Activated T-cell treated with anti-CD3 and anti-CD28 coated beads, Interleukin-2, amount 50 U/mL, for 72 hours (primary cell): Measurements from ENCODE around the gene HAUS2. TPM values are rescaled to one million over a fixed set of nuclear protein-coding genes. Genes with fewer than 3 reads are reported as not detected.
A peak's percentile ranks its signal among the peaks of the same experiment; 100 is the strongest.
"Not testable (repeated sequence)": the region's sequence is repeated elsewhere in the genome, so short reads cannot be mapped to it uniquely, and the experiment has no call there.

Experiments used
- ATAC-seq, 2 donors: fragments of 150-1000 bp; cut with Tn5 transposase; replicated peaks in 1 of 2; 2 replicates each; pipeline ENCODE4 v1.10.0; 2021; ENCODE audit warnings: moderate library complexity in 2 of 2, mild to moderate bottlenecking in 1 of 2
- DNase-seq, 2 donors: peaks; one replicate each; pipeline ENCODE4 v3.0.0; 2021 to 2022; ENCODE audit warnings: mixed read lengths in 1 of 2
- H3K27ac Mint-ChIP-seq: one replicate; pipeline ENCODE4 v1.8.0; 2022; ENCODE audit warnings: mild to moderate bottlenecking, moderate library complexity, mixed read lengths
- H3K27me3 Mint-ChIP-seq: one replicate; pipeline ENCODE4 v1.8.0; 2022; ENCODE audit warnings: low read depth, mixed read lengths
- H3K36me3 Mint-ChIP-seq, 2 donors: one replicate each; pipeline ENCODE4 v1.8.0; 2022; ENCODE audit warnings: mixed read lengths in 2 of 2, mild to moderate bottlenecking in 1 of 2; ENCODE audit not compliant: insufficient read depth in 2 of 2
- H3K4me1 Mint-ChIP-seq: one replicate; pipeline ENCODE4 v1.8.0; 2022; ENCODE audit warnings: low read depth, mixed read lengths
- H3K4me3 Mint-ChIP-seq, 2 donors: one replicate each; pipeline ENCODE4 v1.8.0; 2022; ENCODE audit warnings: mild to moderate bottlenecking in 2 of 2, mixed read lengths in 2 of 2, moderate library complexity in 2 of 2
- H3K9me3 Mint-ChIP-seq, 2 donors: one replicate each; pipeline ENCODE4 v1.8.0; 2022; ENCODE audit warnings: mixed read lengths in 2 of 2
- total RNA-seq, 2 donors: library from RNA; stranded (reverse); gene quantifications; one replicate each; pipeline ENCODE4 v1.2.3, GENCODE V29; 2022

Gene HAUS2
- total RNA-seq, 2 donors from 2014 or later, result 32.1 to 43.6 TPM

- H3K4me3 Mint-ChIP-seq, result no peak overlapping the region
- DNase-seq (no peak), ATAC-seq (no peak)
- H3K4me1 Mint-ChIP-seq, result peaks cover 34% of the 10 kb centered on the region
- H3K36me3 Mint-ChIP-seq, result peaks cover 6 to 17% of the 10 kb centered on the region in 2 donors
- H3K27ac Mint-ChIP-seq, result no peak overlapping the region
- no peaks in the 10 kb centered on the region for H3K9me3 Mint-ChIP-seq
- H3K27me3 Mint-ChIP-seq, result no peaks in the 10 kb centered on the region
Measured at GRCh38 chr15:42544853-42545629, 3.6 kb upstream of the HAUS2 start.

GRCh38 chr15:42547918-42548248 lies 755 bp upstream of the HAUS2 start:
- ATAC-seq (no peak), DNase-seq (no peak)
- Mint-ChIP-seq H3K4me3 (peak overlapping the region; percentile 93 to 96), H3K27me3 (no peaks in the 10 kb centered on the region), H3K9me3 (no peaks in the 10 kb centered on the region), H3K36me3 (peaks cover 6 to 15% of the 10 kb centered on the region in 2 donors), H3K4me1 (peaks cover 50% of the 10 kb centered on the region), H3K27ac (peak overlapping the region; percentile 92)

GRCh38 chr15:42549032-42549491 lies 424 bp downstream of the HAUS2 start:
- ATAC-seq, result peak; percentile 40 to 48
- Mint-ChIP-seq H3K4me1 (peaks cover 59% of the 10 kb centered on the region), H3K9me3 (no peaks in the 10 kb centered on the region), H3K4me3 (peak overlapping the region; percentile 93 to 96), H3K27me3 (no peaks in the 10 kb centered on the region), H3K36me3 (peaks cover 6 to 17% of the 10 kb centered on the region in 2 donors), H3K27ac (peak overlapping the region; percentile 92)
- peak in 1 of 2 donors; percentile 8 for DNase-seq

GRCh38 chr15:42549741-42550392 lies 1.2 kb downstream of the HAUS2 start:
- H3K4me1 Mint-ChIP-seq, result peaks cover 67% of the 10 kb centered on the region
- peak overlapping the region; percentile 93 to 96 for H3K4me3 Mint-ChIP-seq
- H3K27me3 Mint-ChIP-seq, result no peaks in the 10 kb centered on the region

GRCh38 chr15:42553554-42553953 lies 4.9 kb downstream of the HAUS2 start:
- DNase-seq (no peak), ATAC-seq (no peak)
- Mint-ChIP-seq H3K27ac (peak overlapping the region; percentile 69), H3K9me3 (no peaks in the 10 kb centered on the region), H3K36me3 (peaks cover 5 to 15% of the 10 kb centered on the region in 2 donors), H3K4me3 (peak overlapping the region in 1 of 2 donors; percentile 36), H3K4me1 (peaks cover 41% of the 10 kb centered on the region), H3K27me3 (no peaks in the 10 kb centered on the region)

More at GRCh38 chr15:42549741-42550392, 1.2 kb downstream of the HAUS2 start:
- Mint-ChIP-seq H3K36me3 (peaks cover 6 to 17% of the 10 kb centered on the region in 2 donors), H3K27ac (peak overlapping the region; percentile 71), H3K9me3 (no peaks in the 10 kb centered on the region)
- ATAC-seq (no peak), DNase-seq (no peak)

GRCh38 chr15:42556550-42557207 lies 8.0 kb downstream of the HAUS2 start:
- H3K9me3 Mint-ChIP-seq, H3K27ac Mint-ChIP-seq, H3K4me3 Mint-ChIP-seq, ATAC-seq, H3K27me3 Mint-ChIP-seq, DNase-seq: not testable (repeated sequence)
- Mint-ChIP-seq H3K36me3 (peaks cover 1 to 16% of the 10 kb centered on the region in 2 donors), H3K4me1 (peaks cover 26% of the 10 kb centered on the region)

- DNase-seq, result no peak
- Mint-ChIP-seq H3K27ac (no peak overlapping the region), H3K4me1 (peaks cover 13% of the 10 kb centered on the region), H3K9me3 (no peaks in the 10 kb centered on the region), H3K27me3 (no peaks in the 10 kb centered on the region), H3K36me3 (peaks cover 1 to 16% of the 10 kb centered on the region in 2 donors), H3K4me3 (no peak overlapping the region)
- ATAC-seq, result no peak
Measured at GRCh38 chr15:42558739-42559138, 10.1 kb downstream of the HAUS2 start.

- ATAC-seq (peak; percentile 92), DNase-seq (peak; percentile 97)
- peaks cover 28% of the 10 kb centered on the region for H3K27me3 Mint-ChIP-seq
- peaks cover 32% of the 10 kb centered on the region for H3K4me1 Mint-ChIP-seq
- H3K27ac Mint-ChIP-seq, result peak within 1 kb of the TSS; percentile 66
- H3K9me3 Mint-ChIP-seq, result no peaks in the 10 kb centered on the region
- peaks cover 0 to 2% of the 10 kb centered on the region in 2 donors for H3K36me3 Mint-ChIP-seq
- H3K4me3 Mint-ChIP-seq, result peak within 1 kb of the TSS; percentile 95
Measured at GRCh38 chr15:42575188-42576039, 26.8 kb downstream of the HAUS2 start, which contains the start of gene STARD9. Gene STARD9 (plus strand): TSS chr15:42575606. CDS start chr15:42575716, 110 bp downstream.

GRCh38 chr15:42576040-42576594 lies 27.5 kb downstream of the HAUS2 start:
- Mint-ChIP-seq H3K4me1 (peaks cover 37% of the 10 kb centered on the region), H3K36me3 (peaks cover 0 to 2% of the 10 kb centered on the region in 2 donors), H3K27me3 (peaks cover 28% of the 10 kb centered on the region), H3K9me3 (no peaks in the 10 kb centered on the region), H3K4me3 (peak overlapping the region; percentile 95), H3K27ac (no peak overlapping the region)
- DNase-seq, result peak in 1 of 2 donors; percentile 8
- no peak for ATAC-seq

GRCh38 chr15:42576776-42577175 lies 28.1 kb downstream of the HAUS2 start:
- H3K4me3 Mint-ChIP-seq, result peak overlapping the region; percentile 95
- peaks cover 42% of the 10 kb centered on the region for H3K4me1 Mint-ChIP-seq
- no peak for DNase-seq
- H3K9me3 Mint-ChIP-seq, result no peaks in the 10 kb centered on the region
- H3K27me3 Mint-ChIP-seq, result peaks cover 28% of the 10 kb centered on the region
- peak overlapping the region; percentile 36 for H3K27ac Mint-ChIP-seq
- no peak for ATAC-seq
- H3K36me3 Mint-ChIP-seq, result peaks cover 0 to 2% of the 10 kb centered on the region in 2 donors

- H3K27me3 Mint-ChIP-seq, result peaks cover 28% of the 10 kb centered on the region
- H3K4me1 Mint-ChIP-seq, result peaks cover 50% of the 10 kb centered on the region
- H3K36me3 Mint-ChIP-seq, result peaks cover 0 to 2% of the 10 kb centered on the region in 2 donors
- no peak for ATAC-seq
- no peak overlapping the region for H3K4me3 Mint-ChIP-seq
- H3K27ac Mint-ChIP-seq, result no peak overlapping the region
- no peak for DNase-seq
- no peaks in the 10 kb centered on the region for H3K9me3 Mint-ChIP-seq
Measured at GRCh38 chr15:42577514-42578031, 28.9 kb downstream of the HAUS2 start.
